Measurements from ENCODE around the gene ABCC4.

- TF ChIP-seq FOSL1 (IDR thresholded peaks at IDR 0.05; ENCODE audit: low read depth) (no peak), CTCF (IDR thresholded peaks at IDR 0.05 in 2 of 3, conservative IDR thresholded peaks at IDR 0.05 in 1 of 3; ENCODE audit: borderline replicate concordance in 1 of 3, insufficient read depth in 1 of 3, low read depth in 2 of 3, low read length in 2 of 3) (no peak), EZH2 (IDR thresholded peaks at IDR 0.05) (no peak), TCF7L2 (IDR thresholded peaks at IDR 0.05; ENCODE audit: borderline replicate concordance, extremely low read depth, insufficient read depth, insufficient read length) (no peak), SIN3A (IDR thresholded peaks at IDR 0.05; ENCODE audit: low read depth) (no peak), POLR2A (IDR thresholded peaks at IDR 0.05; ENCODE audit: borderline replicate concordance, extremely low read depth, insufficient read depth, insufficient read length) (no peak), RAD21 (IDR thresholded peaks at IDR 0.05; ENCODE audit: low read depth) (no peak), MAX (IDR thresholded peaks at IDR 0.05) (no peak)
Measured at GRCh38 chr13:95150555-95150954, 150.7 kb downstream of the ABCC4 start.
